DND-41 (cell line): ENCODE measurements around the gene XPNPEP1.

Experiments used
- ATAC-seq: fragments of 200-7000 bp; cut with Tn5 transposase; 3 replicates; pipeline ENCODE4 v1.9.1; 2021; ENCODE audit warnings: low read depth; ENCODE audit not compliant: insufficient read depth
- DNase-seq: peaks from one replicate; pipeline ENCODE4 v3.0.0-alpha.2; 2020
- H2AFZ ChIP-seq: 2 replicates; pipeline ENCODE4 v1.6.0; 2012; ENCODE audit warnings: low read depth, low read length
- H3K27ac ChIP-seq: 2 replicates; pipeline ENCODE4 v1.5.1; 2012; ENCODE audit warnings: low read length, inconsistent platforms
- H3K27me3 ChIP-seq: fragments of 200-600 bp; sonication (generic); 2 replicates; pipeline ENCODE4 v1.6.0; 2012; ENCODE audit warnings: low read length, mild to moderate bottlenecking, inconsistent platforms; ENCODE audit not compliant: insufficient read depth, poor library complexity
- H3K36me3 ChIP-seq: 2 replicates; pipeline ENCODE4 v1.5.1; 2012; ENCODE audit warnings: low read length, inconsistent platforms; ENCODE audit not compliant: insufficient read depth
- H3K4me1 ChIP-seq: 2 replicates; pipeline ENCODE4 v1.5.1; 2012; ENCODE audit warnings: mild to moderate bottlenecking, low read length; ENCODE audit not compliant: insufficient read depth
- H3K4me2 ChIP-seq: 2 replicates; pipeline ENCODE4 v1.6.0; 2012; ENCODE audit warnings: mild to moderate bottlenecking, moderate library complexity, low read length, inconsistent platforms; ENCODE audit not compliant: insufficient read depth
- H3K4me3 ChIP-seq, 2 experiments: fragments of 200-600 bp in 1 of 2; shearing (Covaris generic) in 1 of 2; 2 replicates each; pipeline ENCODE4 v1.5.1; 2012 to 2016; ENCODE audit warnings: inconsistent platforms in 2 of 2, low read length in 2 of 2, mild to moderate bottlenecking in 2 of 2, low read depth in 1 of 2, moderate library complexity in 1 of 2
- H3K79me2 ChIP-seq: 2 replicates; pipeline ENCODE4 v1.6.0; 2012; ENCODE audit warnings: low read length, inconsistent platforms; ENCODE audit not compliant: insufficient read depth
- H3K9ac ChIP-seq: 2 replicates; pipeline ENCODE4 v1.6.0; 2012; ENCODE audit warnings: low read depth, mild to moderate bottlenecking, inconsistent platforms, low read length, moderate library complexity
- H3K9me3 ChIP-seq: 2 replicates; pipeline ENCODE4 v1.5.1; 2012; ENCODE audit warnings: low read length, moderate library complexity, mild to moderate bottlenecking, inconsistent platforms; ENCODE audit not compliant: insufficient read depth, severe bottlenecking
- H4K20me1 ChIP-seq: 2 replicates; pipeline ENCODE4 v1.6.0; 2012; ENCODE audit warnings: low read length; ENCODE audit not compliant: insufficient read depth
- EZH2 ChIP-seq: IDR thresholded peaks from 3 replicates; pipeline ENCODE4 v1.6.1; 2012; ENCODE audit warnings: borderline replicate concordance, low read depth, mild to moderate bottlenecking, moderate library complexity, low read length, inconsistent platforms; ENCODE audit not compliant: severe bottlenecking
- TF ChIP-seq, protein P1 (sequence below): IDR thresholded peaks from 2 replicates; pipeline ENCODE4 v1.5.1; 2012; ENCODE audit warnings: borderline replicate concordance, low read length, moderate library complexity, mild to moderate bottlenecking; ENCODE audit not compliant: poor library complexity, severe bottlenecking; ENCODE audit errors: extremely low read depth

The XPNPEP1 gene

GRCh38 chr10:109959259-109960145, 36.2 kb upstream of the XPNPEP1 start:
- Histone ChIP-seq H3K79me2 (no peaks in the 10 kb centered on the region), H3K4me2 (no peak overlapping the region), H3K9me3 (no peaks in the 10 kb centered on the region), H3K9ac (no peak overlapping the region), H3K27ac (no peak overlapping the region), H3K27me3 (no peaks in the 10 kb centered on the region), H4K20me1 (no peaks in the 10 kb centered on the region), H3K4me3 (no peak overlapping the region), H3K4me1 (no peaks in the 10 kb centered on the region), H2AFZ (no peak overlapping the region), H3K36me3 (no peaks in the 10 kb centered on the region)
- TF ChIP-seq EZH2 = no peak
- TF ChIP-seq, protein P1, sequence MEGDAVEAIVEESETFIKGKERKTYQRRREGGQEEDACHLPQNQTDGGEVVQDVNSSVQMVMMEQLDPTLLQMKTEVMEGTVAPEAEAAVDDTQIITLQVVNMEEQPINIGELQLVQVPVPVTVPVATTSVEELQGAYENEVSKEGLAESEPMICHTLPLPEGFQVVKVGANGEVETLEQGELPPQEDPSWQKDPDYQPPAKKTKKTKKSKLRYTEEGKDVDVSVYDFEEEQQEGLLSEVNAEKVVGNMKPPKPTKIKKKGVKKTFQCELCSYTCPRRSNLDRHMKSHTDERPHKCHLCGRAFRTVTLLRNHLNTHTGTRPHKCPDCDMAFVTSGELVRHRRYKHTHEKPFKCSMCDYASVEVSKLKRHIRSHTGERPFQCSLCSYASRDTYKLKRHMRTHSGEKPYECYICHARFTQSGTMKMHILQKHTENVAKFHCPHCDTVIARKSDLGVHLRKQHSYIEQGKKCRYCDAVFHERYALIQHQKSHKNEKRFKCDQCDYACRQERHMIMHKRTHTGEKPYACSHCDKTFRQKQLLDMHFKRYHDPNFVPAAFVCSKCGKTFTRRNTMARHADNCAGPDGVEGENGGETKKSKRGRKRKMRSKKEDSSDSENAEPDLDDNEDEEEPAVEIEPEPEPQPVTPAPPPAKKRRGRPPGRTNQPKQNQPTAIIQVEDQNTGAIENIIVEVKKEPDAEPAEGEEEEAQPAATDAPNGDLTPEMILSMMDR = no peak
- ATAC-seq (no peak), DNase-seq (no peak)

- H3K36me3 ChIP-seq = no peaks in the 10 kb centered on the region
Measured at GRCh38 chr10:109958059-109958458, 34.7 kb upstream of the XPNPEP1 start.

DNA sequence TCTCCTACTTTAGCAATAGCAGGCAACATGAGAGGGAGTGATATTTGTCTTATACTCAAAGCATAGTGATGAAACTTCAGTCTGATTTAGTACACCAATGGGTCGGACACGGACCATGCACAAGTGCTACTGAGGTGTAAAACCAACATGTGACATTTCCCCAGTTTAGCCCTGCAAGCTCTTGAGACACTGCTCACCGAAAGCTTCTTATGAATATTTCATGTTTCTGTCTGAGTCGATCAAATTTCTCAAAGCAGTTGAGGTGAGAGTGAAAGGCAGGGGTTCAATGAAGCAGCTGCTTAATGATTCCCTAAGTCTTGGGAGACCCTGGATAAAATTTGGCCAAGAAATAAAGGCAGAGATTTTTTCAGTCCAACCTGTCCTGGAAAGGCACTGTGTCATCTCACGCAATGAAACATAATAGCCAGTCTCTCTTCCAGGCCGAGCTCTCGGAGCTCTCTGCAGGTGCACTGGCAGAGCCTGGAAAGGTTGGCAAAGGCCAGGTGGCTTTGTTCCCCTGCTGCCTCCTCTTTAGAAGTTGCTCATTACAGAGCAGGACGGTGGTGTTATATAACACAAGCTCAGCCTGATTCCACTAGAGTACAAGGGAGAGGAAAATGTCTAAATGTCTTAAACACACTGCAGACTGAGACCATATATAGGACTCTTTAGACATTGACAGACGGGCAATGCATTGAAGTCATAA, 33.9 kb upstream of the XPNPEP1 start:
- Histone ChIP-seq H4K20me1 (no peaks in the 10 kb centered on the region), H3K4me1 (no peaks in the 10 kb centered on the region), H3K4me2 (no peak overlapping the region), H3K4me3 (no peak overlapping the region), H3K9me3 (no peaks in the 10 kb centered on the region), H3K27me3 (peaks cover 6% of the 10 kb centered on the region), H2AFZ (no peak overlapping the region), H3K36me3 (no peaks in the 10 kb centered on the region), H3K27ac (no peak overlapping the region), H3K79me2 (no peaks in the 10 kb centered on the region), H3K9ac (no peak overlapping the region)
- no peak for DNase-seq
- TF ChIP-seq, protein P1 = no peak
- no peak for TF ChIP-seq EZH2
- ATAC-seq = no peak

More at GRCh38 chr10:109958059-109958458, 34.7 kb upstream of the XPNPEP1 start:
- H3K27me3 ChIP-seq = peaks cover 6% of the 10 kb centered on the region
- TF ChIP-seq, protein P1 = no peak
- no peak for TF ChIP-seq EZH2
- no peaks in the 10 kb centered on the region for H3K79me2 ChIP-seq
- ATAC-seq = no peak
- H4K20me1 ChIP-seq = no peaks in the 10 kb centered on the region
- H3K4me3 ChIP-seq = no peak overlapping the region
- no peak overlapping the region for H3K27ac ChIP-seq
- DNase-seq = no peak
- H2AFZ ChIP-seq = no peak overlapping the region
- H3K4me2 ChIP-seq = no peak overlapping the region
- no peaks in the 10 kb centered on the region for H3K4me1 ChIP-seq
- H3K9me3 ChIP-seq = no peaks in the 10 kb centered on the region
- H3K9ac ChIP-seq = no peak overlapping the region
